Peyer's patch (tissue), 4 donors: ENCODE data around the gene GNAI3. TPM values are rescaled to one million over a fixed set of nuclear protein-coding genes. Genes with fewer than 3 reads are reported as not detected.
A peak's percentile ranks its signal among the peaks of the same experiment; 100 is the strongest.

Experiments
- DNase-seq, 3 donors: peaks; one replicate each; pipeline ENCODE4 v3.0.0-alpha.2; 2017 to 2019
- H3K27ac ChIP-seq, 4 donors: fragments of 200-600 bp; sonication (generic); one replicate each; pipeline ENCODE4 v1.5.1; 2016 to 2019
- H3K27me3 ChIP-seq, 2 donors: fragments of 200-600 bp; sonication (generic); one replicate each; pipeline ENCODE4 v1.5.1; 2019
- H3K36me3 ChIP-seq, 3 donors: fragments of 200-600 bp; sonication (generic); one replicate each; pipeline ENCODE4 v1.5.1; 2016 to 2019
- H3K4me1 ChIP-seq, 4 donors: fragments of 200-600 bp; sonication (generic); one replicate each; pipeline ENCODE4 v1.5.1; 2016 to 2019
- H3K4me3 ChIP-seq, 4 donors: fragments of 200-600 bp; sonication (generic); 1 replicate in 3 of 4; 2 replicates in 1 of 4; pipeline ENCODE4 v1.5.1; 2016 to 2019; ENCODE audit warnings: mild to moderate bottlenecking in 1 of 4
- H3K9me3 ChIP-seq, 4 donors: fragments of 200-600 bp; sonication (generic); one replicate each; pipeline ENCODE4 v1.5.1; 2016 to 2019; ENCODE audit warnings: mild to moderate bottlenecking in 1 of 4
- CTCF ChIP-seq, 6 experiments: fragments of 450-650 bp in 4 of 6; fragments of 200-600 bp in 2 of 6; sonication (generic) in 1 of 6; IDR thresholded peaks; one replicate each; pipeline ENCODE4 v1.5.1; 2017 to 2019; ENCODE audit warnings: antibody characterized with exemption in 6 of 6, mild to moderate bottlenecking in 3 of 6, moderate library complexity in 1 of 6
- POLR2A ChIP-seq, 2 donors: fragments of 450-650 bp; IDR thresholded peaks; one replicate each; pipeline ENCODE4 v1.5.1; 2017; ENCODE audit warnings: antibody characterized with exemption in 2 of 2, mild to moderate bottlenecking in 2 of 2, moderate library complexity in 2 of 2
- total RNA-seq, 4 donors: library from RNA; depleted of rRNA; stranded (reverse); fragments of >200 nt; gene quantifications; one replicate each; pipeline ENCODE4 v1.1.0, GENCODE V29; 2016

The GNAI3 gene
- total RNA-seq, 4 donors from 2014 or later, result 4.1 to 6.8 (median 5.8) TPM

GRCh38 chr1:109531826-109532364, 16.5 kb upstream of the GNAI3 start:
- Histone ChIP-seq H3K27ac (peak overlapping the region in 2 of 4 donors; percentile 8 to 60), H3K4me1 (peaks cover 0 to 10% (median 6%) of the 10 kb centered on the region in 4 donors), H3K4me3 (peak overlapping the region in 2 of 4 donors; percentile 10 to 39), H3K9me3 (no peaks in the 10 kb centered on the region), H3K36me3 (no peaks in the 10 kb centered on the region), H3K27me3 (no peaks in the 10 kb centered on the region)
- no peak for DNase-seq
- no peak for TF ChIP-seq POLR2A (IDR thresholded peaks at IDR 0.05)
- no peak for TF ChIP-seq CTCF (IDR thresholded peaks at IDR 0.05)

DNA sequence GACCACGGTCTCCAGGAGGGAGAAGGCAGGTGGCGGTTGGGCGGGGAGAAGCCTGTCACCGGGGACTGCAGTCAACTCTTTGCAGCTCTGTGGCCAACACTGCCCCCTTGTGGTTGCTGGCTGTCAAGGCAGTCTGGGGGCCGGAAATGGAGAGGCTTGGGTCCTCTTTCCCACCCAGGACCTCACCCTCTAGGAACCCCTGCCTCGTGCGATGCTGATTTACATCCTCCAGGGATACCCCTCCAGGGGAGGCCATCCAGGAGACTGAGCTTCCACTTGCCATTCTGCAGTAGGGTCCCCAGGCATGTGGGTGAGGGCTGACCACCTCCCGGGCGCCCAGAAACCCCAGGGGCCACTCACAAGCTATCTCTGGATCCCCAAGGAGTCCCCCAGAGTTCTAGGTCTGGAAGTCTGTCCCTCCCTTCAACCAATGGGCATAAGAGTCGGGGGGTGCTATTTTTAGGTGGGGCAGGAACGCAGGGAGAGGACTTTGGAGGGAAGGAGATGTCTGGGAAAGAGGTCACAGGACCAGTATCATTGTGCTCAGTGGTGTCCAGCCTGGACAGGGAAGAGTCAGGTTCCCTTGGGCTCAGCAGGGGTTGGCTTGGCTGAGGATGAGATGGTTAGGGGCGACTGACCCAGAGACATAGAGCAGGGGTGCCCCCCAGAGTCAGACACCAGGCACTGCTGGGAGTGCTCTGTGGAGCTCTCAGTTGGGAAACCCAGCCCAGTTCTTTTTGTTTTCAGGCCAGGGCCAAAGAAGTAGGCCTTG, 15.9 kb upstream of the GNAI3 start:
- Histone ChIP-seq H3K4me1 (peaks cover 0 to 10% (median 6%) of the 10 kb centered on the region in 4 donors), H3K4me3 (peak overlapping the region; percentile 10 to 39 (median 23)), H3K27ac (peak overlapping the region in 2 of 4 donors; percentile 8 to 60), H3K27me3 (no peaks in the 10 kb centered on the region), H3K9me3 (no peaks in the 10 kb centered on the region), H3K36me3 (no peaks in the 10 kb centered on the region)
- peak; percentile 85 to 93 (median 88) for DNase-seq
- TF ChIP-seq CTCF (IDR thresholded peaks at IDR 0.05) (peak; percentile 96 to 99 (median 98)), POLR2A (IDR thresholded peaks at IDR 0.05) (no peak)

GRCh38 chr1:109534307-109534858, 14.0 kb upstream of the GNAI3 start:
- H3K4me3 ChIP-seq, result no peak overlapping the region
- TF ChIP-seq CTCF (IDR thresholded peaks at IDR 0.05) (no peak), POLR2A (IDR thresholded peaks at IDR 0.05) (no peak)
- H3K9me3 ChIP-seq, result no peaks in the 10 kb centered on the region
- DNase-seq, result no peak
- H3K4me1 ChIP-seq, result peaks cover 0 to 10% (median 6%) of the 10 kb centered on the region in 4 donors
- H3K27ac ChIP-seq, result no peak overlapping the region
- no peaks in the 10 kb centered on the region for H3K36me3 ChIP-seq
- no peaks in the 10 kb centered on the region for H3K27me3 ChIP-seq

- DNase-seq, result no peak
- no peaks in the 10 kb centered on the region for H3K9me3 ChIP-seq
- H3K27ac ChIP-seq, result peak overlapping the region in 1 of 4 donors; percentile 22
- peaks cover 0 to 10% (median 6%) of the 10 kb centered on the region in 4 donors for H3K4me1 ChIP-seq
- no peaks in the 10 kb centered on the region for H3K27me3 ChIP-seq
- no peaks in the 10 kb centered on the region for H3K36me3 ChIP-seq
- no peak overlapping the region for H3K4me3 ChIP-seq
- no peak for TF ChIP-seq POLR2A (IDR thresholded peaks at IDR 0.05)
- no peak for TF ChIP-seq CTCF (IDR thresholded peaks at IDR 0.05)
Observed at GRCh38 chr1:109535481-109535880, 12.9 kb upstream of the GNAI3 start.

DNA sequence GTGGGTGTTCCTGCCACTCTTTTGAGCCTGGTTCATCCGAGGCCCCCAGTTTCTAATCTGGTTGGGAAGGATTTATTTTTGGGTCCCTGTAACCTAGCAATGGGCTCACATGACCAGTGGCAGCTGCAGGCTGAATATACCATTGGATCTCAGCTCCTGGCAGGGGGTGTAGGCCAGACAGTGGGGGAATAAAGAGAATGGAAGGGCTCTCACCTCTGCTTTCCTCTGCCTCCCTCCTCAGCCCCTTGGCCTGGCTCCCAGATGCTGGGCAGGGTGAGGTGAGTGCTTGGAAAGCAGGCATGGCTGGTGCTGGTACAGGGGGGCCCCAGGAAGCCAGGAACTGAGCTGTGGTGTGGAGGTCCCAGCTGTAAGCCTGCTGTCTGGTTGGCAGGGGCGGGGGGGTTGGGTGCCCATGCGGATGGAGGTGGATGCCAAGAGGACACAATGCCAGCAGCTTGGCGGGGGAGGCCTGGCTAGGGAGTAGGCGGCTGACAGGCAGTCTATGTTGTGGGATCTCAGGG, 12.4 kb upstream of the GNAI3 start:
- TF ChIP-seq POLR2A (IDR thresholded peaks at IDR 0.05) (no peak), CTCF (IDR thresholded peaks at IDR 0.05) (no peak)
- Histone ChIP-seq H3K27me3 (no peaks in the 10 kb centered on the region), H3K4me3 (no peak overlapping the region), H3K4me1 (peaks cover 0 to 10% (median 6%) of the 10 kb centered on the region in 4 donors), H3K36me3 (no peaks in the 10 kb centered on the region), H3K27ac (peak overlapping the region in 1 of 4 donors; percentile 22), H3K9me3 (no peaks in the 10 kb centered on the region)
- DNase-seq, result no peak
